GM10266 (cell line): Measurements from ENCODE around the gene FAM89B.

Source experiments
- DNase-seq: peaks from one replicate; pipeline ENCODE4 v3.0.0; 2012; ENCODE audit errors: extremely low spot score
- TF ChIP-seq, protein P1 (sequence below): IDR thresholded peaks from 2 replicates; pipeline ENCODE4 v1.5.1; 2012; ENCODE audit warnings: mild to moderate bottlenecking, low read depth; ENCODE audit not compliant: control insufficient read depth, insufficient read depth; ENCODE audit errors: missing control alignments

FAM89B gene

DNA sequence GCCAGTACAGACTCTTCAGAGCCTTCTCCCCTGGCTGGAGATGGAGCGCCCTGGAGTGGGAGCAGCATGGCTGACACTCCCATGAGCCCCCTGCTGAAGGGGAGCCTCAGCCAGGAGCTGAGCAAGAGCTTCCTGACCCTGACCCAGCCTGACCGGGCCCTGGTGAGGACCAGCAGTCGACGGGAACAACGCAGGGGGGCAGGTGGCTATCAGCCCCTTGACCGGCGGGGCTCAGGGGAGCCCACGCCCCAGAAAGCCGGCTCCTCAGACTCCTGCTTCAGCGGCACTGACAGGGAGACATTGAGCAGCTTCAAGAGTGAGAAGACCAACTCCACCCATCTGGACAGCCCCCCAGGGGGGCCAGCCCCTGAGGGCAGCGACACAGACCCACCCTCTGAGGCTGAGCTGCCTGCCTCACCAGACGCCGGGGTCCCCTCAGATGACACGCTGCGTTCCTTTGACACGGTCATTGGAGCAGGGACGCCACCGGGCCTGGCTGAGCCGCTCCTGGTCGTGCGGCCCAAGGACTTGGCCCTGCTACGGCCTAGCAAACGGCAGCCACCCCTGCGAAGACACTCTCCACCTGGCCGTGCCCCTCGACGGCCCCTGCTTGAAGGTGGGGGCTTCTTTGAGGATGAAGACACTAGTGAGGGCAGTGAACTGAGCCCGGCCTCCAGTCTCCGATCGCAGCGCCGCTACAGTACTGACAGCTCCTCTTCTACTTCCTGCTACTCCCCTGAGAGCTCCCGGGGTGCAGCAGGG lies 45.8 kb downstream of the FAM89B start:
- no peak for DNase-seq
- TF ChIP-seq, protein P1, sequence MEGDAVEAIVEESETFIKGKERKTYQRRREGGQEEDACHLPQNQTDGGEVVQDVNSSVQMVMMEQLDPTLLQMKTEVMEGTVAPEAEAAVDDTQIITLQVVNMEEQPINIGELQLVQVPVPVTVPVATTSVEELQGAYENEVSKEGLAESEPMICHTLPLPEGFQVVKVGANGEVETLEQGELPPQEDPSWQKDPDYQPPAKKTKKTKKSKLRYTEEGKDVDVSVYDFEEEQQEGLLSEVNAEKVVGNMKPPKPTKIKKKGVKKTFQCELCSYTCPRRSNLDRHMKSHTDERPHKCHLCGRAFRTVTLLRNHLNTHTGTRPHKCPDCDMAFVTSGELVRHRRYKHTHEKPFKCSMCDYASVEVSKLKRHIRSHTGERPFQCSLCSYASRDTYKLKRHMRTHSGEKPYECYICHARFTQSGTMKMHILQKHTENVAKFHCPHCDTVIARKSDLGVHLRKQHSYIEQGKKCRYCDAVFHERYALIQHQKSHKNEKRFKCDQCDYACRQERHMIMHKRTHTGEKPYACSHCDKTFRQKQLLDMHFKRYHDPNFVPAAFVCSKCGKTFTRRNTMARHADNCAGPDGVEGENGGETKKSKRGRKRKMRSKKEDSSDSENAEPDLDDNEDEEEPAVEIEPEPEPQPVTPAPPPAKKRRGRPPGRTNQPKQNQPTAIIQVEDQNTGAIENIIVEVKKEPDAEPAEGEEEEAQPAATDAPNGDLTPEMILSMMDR, result no peak

DNA sequence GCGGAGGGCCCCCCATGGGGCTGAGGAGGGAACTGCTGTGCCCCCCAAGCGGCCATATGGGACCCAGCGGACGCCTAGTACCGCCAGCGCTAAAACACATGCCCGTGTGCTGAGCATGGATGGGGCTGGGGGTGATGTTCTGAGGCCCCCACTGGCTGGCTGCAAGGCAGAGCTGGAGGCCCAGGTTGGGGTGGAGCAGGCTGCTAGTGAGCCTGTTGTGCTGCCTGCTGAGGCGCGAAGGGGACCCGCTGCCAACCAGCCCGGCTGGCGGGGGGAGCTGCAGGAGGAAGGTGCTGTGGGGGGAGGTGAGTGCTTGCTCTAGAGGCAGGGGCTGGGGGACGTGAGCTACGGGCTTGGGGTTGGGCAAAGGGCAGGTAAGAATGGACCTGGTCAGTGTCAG lies 46.4 kb downstream of the FAM89B start:
- TF ChIP-seq, protein P1, result no peak

DNA sequence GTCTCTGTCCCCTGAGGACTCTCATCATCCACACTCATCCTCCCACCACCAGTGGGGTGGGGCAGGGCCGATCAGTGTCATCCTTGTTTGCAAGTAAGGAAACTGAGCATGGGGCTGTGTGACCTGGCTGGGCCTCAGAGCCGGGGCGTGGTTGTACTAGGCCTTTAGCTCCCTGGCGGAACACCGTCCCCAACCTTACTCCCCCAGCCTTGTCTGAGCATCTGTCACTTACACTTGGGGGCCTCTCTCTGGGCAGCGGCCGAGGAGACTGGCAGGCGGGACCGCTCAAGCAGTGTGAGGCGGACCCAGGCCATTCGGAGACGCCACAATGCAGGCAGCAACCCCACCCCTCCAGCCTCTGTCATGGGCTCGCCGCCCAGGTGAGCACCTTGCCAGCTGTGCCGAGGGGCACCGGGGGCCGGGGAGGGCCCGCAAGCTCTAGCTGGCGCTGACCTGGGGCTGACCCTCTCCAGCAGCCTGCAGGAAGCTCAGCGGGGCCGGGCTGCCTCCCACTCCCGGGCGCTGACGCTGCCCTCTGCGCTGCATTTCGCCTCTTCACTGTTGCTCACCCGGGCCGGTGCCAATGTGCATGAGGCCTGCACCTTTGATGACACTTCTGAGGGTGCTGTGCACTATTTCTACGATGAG lies 47.1 kb downstream of the FAM89B start:
- DNase-seq, result no peak
- TF ChIP-seq, protein P1, result no peak

More for the DNA sequence above, 46.4 kb downstream of the FAM89B start:
- no peak for DNase-seq

DNA sequence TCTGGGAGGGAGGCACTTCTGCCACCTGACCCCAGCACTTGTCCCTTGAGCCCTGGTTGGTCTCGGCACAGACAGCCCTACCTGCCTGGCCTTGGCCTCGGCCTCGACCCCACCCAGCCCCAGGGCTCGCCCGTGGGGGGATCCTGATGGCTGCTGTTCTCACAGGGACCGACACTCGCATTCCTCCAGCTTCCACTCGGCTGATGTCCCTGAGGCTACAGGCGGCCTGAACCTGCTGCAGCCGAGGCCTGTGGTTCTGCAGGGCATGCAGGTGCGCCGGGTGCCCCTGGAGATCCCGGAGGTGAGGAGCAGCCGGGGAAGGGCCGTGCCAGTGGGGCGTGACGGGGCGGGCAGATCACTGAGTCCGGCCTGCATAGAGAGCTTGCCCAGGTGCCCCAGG lies 48.3 kb downstream of the FAM89B start:
- TF ChIP-seq, protein P1, result no peak
- no peak for DNase-seq

DNA sequence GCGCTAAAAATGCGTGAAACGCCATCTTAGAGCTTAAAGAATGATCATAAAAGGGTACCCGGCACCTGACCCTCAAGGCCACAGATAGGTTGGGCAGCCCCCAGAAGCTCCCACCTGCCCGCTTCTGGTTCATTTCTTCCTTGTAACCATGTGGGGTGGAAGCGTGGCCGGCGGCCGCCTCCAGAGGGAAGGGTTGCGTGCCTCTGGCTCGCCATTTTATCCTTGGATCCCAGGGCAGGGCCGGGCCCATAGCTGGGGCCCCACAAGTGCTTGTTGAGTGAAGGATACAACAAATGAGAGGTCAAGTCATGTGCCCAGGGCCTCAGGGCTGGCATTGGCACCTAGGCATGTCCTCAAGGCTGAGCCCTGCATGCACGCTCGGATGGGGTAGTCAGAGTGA lies 49.1 kb downstream of the FAM89B start:
- DNase-seq, result no peak
- TF ChIP-seq, protein P1, result no peak

DNA sequence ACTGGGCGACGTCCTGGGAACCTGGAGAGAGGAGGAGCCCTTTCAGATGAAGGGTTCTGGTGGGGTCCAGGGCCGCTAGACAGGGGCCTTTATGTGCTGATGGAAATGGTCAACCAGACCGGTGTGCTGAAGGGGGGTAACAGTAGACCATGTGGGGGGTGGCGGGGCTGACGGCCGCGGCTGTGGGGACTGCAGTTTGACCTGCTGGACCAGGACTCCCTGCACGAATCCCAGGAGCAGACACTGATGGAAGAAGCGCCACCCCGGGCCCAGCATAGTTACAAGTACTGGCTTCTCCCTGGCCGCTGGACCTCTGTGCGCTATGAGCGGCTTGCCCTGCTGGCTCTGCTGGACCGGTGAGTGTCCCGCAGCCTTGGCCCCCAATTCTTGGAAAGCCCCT lies 49.7 kb downstream of the FAM89B start:
- TF ChIP-seq, protein P1, result no peak
- no peak for DNase-seq

DNA sequence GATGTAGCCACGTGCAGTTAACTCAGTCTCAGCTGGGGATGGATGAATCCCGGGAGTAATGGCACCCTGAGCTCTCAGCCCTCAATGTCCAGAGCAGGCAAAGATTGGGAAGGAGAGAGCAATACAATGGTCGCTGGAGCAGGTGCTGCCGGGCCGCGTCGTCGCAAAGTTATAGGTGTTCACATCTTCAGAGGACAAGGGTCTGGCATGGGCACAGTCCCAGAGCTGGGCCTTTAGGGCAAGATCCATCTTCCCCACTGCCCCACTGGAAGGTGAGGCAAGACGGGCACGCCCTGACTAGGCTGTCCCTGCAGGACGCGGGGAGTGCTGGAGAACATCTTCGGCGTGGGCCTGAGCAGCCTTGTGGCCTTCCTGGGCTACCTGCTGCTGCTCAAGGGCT lies 50.8 kb downstream of the FAM89B start:
- TF ChIP-seq, protein P1, result no peak
- DNase-seq, result no peak
